IPS-NIHi7 (cell line): ENCODE measurements around the gene OR52J3.
"Not testable (repeated sequence)": the region's sequence is repeated elsewhere in the genome, so short reads cannot be mapped to it uniquely, and the experiment has no call there.

Experiments used
- DNase-seq: peaks from one replicate; pipeline ENCODE4 v3.0.0; 2012; ENCODE audit warnings: mixed read lengths; ENCODE audit errors: extremely low spot score

OR52J3 gene

DNA sequence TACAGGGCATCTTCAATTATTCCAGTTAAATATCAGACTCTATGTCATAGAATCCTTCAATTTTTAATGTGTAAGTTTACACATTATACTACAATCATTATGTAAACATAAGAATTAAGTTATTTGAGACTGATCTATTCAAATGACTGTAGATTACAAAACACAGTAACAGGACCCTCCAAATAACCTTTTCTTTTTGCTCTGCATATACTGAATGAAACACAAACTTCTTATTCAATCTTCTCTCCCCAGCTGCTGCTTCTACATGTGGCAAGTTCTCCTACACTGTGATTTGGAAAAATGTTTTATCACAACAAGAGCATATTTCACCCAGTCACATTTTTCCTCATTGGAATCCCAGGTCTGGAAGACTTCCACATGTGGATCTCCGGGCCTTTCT, at the start of gene OR52J3:
TSS of gene OR52J3 (plus strand) at position 301 of the 400 bp plus-strand sequence. CDS start at position 301, 0 bp downstream.
- no peak for DNase-seq

DNA sequence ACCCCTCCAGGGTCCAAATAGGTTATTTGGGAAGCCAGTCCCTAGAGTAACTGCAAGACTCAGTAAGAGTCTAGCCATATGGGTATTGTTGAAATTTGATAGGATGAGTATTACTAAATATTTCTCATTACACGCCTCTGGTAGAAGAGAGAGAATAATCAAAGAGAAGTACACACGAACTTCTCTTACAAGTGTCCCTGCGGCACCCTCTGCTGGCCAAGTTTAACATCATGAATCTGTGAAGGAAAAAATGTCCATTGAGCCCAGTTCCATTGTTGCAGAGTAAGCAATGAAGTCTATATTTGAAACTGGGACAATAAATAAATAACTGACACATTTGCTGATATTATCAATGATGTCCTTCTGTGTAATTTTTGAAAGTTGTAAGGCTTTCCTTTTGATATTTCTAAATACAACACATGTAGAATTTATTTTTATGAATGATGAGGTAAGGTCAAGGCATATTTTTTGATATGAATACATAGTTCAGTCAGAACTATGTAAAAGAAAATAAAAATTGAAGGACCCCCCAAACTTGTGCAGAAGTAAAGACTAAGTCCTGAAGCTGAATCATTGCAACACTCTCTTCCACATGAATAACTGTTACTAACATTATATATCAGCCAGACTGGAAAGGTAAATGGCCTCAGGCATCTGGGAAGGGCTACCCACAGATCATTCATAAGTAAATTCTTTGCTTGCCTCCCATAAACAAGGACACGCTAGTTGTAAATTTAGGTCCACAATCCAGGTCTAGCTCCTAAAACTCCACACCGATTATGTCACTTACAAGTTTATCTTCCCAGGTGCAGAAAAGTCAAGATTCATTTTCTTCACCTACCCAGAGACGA, 41.7 kb upstream of the OR52J3 start:
- DNase-seq, result peak; percentile 26

DNA sequence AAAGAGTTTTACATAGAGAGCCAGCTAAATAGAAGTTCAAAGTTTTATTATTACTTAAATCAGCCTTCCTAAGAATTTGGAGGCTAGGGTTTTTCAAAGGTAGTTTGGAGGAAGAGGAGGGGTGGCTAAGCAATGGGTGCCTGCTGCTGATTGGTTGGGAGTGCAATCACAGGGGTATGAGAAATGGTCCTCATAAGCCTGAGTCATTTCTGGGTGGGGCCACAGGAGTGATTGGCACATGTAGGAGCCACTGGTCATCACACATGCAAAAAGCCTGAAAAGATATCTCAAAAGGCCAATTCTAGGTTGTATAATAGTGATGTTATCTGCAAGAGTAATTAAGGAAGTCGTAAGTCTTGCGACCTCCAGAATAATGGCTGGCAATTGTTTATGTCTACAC, 38.8 kb upstream of the OR52J3 start:
- no peak for DNase-seq

DNA sequence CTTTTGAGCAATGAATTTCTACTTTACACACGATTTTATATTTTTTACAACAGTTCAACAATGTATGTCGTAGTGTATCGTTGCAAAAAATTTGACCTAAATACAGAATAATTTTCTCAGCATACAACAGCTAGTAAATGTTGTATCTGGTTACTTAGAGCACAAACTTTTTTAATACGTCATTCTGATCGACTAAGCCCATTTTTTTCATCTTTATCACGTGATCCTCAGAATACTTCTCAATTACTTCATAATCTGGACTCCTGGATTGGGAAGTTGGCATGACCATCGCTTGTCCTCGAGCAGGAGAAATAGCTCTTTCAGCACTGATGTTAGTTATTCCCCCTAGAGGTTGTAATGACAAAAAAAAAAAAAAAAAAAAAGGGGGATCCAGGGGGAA, 35.1 kb upstream of the OR52J3 start:
- DNase-seq, result no peak

DNA sequence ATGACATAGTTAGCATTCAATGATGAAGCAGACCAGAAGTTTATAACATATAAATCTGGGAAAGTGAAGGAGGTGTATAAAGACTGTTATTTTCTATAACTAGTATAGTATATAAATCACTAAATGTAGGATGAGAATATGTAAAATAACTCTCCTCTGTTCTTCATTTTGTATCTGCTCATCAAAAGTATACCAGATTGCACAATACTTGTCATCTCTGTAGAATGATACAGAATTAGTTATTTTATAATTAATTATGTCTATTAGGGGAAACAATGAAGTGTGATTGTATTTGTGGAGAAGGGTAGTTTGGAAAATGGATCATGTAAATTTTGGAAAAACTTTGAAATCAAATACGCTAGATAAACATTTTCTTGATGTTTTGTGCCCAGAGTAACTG, 33.3 kb upstream of the OR52J3 start:
- DNase-seq, result no peak

DNA sequence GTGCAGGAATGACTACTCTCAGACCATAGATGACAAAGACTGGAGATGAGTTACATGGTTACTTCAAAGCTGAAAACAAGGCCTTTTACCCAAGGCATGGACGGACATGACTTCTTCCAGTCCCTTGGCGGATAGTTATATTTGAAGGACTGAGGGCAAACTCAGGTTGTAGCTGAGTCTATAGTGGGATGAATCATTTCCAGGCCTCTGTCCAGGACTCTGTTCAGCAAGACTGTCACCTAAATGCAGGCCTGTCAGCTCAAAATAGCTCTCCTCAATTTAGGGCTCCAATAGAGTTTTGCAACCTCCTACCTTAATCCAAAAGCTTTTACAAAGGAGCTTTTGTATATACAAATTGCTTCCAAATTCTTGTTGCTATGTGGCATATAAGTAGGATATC, 24.3 kb upstream of the OR52J3 start:
- no peak for DNase-seq

DNA sequence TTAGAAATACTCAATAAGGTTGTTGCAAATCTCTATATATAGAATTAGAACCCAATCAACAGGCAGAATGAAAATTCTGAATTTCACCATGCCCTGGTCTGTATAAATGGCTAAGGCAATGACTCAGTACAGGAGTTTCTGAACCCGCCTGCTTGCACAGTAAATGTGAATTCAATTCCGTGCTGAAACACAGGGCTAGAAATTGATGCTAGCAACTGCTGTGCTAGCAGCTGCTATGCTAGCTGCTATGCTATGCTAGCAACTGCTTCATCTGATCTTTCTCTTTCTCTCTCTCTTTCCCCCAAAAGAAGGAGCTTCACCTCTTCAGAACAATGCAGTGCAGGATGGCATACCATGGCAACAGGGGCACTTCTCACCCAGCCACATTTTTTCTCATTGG, 9.7 kb upstream of the OR52J3 start:
- no peak for DNase-seq

DNA sequence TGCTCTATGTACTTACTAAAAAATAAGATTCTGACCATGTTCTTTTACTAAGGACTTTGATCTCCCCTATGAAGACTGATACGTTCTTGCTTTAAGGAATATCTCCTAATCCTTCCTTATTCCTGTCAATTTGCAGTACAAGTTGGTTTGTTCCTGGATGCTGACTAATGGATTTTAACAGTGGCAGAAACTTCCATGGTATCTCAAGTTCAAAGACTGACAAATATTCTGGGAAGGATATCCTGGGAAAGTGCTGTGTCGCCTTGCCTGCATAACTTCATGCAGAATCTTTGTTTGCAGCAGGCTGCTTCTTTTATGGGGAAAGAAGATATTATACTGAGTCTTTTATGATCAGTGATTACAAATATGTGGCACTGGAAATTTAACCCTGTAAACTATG, 8.4 kb upstream of the OR52J3 start:
- DNase-seq, result no peak

DNA sequence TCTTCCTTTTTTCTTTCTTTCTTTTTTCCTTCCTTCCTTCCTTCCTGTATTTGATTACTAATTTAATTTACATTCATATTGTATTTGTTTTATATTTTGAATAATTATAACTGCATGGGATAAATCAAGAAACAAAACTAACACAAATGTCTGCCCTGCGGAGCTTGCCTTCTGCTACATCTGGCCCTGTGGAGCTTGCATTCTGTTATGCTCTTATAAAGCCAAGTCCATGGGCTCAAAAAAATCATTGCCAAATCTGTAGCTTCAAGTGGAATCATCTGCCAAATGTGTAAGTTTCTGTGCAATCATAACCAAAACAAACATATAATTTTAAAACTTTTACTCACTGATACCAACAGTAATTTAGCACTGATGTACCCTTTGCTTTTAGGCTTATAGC, 8.0 kb upstream of the OR52J3 start:
- no peak for DNase-seq

DNA sequence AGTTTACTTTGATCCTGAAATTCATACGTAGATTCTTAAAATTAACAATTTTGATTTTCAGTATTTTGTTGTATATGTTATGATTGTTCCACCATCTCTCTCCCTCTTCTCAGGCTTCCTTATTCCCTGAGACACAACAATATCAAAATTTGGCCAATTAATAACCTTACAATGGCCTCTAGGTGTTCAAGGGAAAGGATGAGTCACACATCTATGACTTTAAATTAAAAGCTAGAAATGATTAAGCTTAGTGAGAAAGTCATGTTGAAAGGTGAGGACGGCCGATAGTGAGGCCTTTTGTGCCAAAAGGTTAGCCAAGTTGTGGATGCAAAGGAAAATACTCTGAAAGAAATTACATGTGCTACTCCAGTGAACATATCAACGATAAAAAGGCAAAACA, 5.5 kb upstream of the OR52J3 start:
- DNase-seq, result no peak

DNA sequence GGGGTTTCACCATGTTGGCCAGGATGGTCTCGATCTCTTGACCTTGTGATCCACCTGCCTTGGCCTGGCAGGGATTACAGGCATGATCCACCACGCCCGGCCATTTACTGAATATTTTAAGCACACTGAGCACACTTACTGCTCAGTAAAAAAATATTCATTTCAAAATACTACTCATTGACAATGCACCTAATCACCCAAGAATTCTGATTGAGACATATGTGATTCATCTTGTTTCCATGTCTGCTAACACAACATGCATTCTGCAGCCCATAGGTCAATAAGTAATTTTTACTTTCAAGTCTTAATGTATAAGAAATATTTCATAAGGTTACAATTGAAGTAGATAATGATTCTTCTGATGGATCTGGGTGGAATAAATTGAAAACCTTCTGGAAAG, 4.2 kb upstream of the OR52J3 start:
- DNase-seq, result no peak

DNA sequence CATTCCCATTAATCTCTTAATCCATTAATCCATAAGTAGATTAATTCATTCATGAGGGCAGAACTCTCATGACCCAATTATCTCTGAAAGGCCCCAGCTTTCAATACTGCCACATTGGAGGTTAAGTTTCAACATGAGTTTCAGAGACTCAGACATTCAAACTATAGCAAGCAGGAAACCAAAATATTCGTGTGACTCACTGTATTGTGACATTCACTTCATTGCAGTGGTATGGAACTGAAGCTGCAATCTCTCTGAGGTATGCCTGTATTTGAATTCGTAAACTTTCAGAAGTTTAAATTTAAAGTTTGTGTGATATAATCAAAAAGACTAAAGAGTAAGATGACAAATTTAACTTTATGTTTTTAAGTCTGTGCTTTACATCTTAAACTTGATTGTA, 2.9 kb upstream of the OR52J3 start:
- no peak for DNase-seq

DNA sequence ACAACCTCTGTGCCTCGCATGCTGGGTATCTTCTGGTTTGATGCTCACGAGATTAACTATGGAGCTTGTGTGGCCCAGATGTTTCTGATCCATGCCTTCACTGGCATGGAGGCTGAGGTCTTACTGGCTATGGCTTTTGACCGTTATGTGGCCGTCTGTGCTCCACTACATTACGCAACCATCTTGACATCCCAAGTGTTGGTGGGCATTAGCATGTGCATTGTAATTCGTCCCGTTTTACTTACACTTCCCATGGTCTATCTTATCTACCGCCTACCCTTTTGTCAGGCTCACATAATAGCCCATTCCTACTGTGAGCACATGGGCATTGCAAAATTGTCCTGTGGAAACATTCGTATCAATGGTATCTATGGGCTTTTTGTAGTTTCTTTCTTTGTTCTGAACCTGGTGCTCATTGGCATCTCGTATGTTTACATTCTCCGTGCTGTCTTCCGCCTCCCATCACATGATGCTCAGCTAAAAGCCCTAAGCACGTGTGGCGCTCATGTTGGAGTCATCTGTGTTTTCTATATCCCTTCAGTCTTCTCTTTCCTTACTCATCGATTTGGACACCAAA, 516 bp downstream of the OR52J3 start:
- no peak for DNase-seq

DNA sequence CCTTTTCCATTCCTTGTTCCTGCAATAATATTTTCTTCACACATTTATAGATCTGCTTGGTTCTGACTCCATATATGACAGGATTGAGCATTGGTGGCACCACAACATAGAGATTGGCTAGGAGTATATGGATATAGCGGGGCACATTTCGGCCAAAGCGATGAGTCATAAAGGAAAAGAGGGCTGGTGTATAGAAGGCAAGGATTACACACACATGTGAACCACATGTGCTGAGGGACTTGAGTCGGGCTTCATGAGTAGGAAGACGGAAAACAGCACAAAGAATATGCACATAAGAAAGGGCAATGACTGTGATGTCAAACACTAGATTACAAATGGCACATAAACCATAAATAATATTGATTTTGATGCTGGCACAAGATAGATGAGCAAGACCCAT, 12.4 kb downstream of the OR52J3 start:
- not testable (repeated sequence) for DNase-seq

DNA sequence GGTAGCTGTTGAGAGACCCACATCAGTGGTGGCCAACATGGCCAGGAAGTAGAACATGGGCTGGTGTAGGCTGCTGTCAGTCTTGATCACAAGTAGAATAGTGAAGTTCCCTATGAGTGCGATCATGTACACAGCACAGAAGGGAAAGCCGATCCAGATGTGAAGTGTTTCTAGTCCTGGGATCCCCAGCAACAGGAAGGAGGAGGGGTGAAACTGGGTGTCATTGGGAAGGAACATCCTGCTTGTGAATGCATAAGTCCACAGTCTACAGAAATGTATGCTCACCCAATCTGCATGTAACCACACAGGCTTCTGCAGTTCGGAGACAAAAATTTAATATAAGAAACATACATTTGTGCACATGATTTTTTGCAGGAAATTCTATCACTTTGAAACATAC, 13.1 kb downstream of the OR52J3 start, which contains the start of gene OR52E2:
TSS of gene OR52E2 (minus strand) at position 237 of the 400 bp plus-strand sequence. CDS start at position 237, 0 bp downstream.
- no peak for DNase-seq

DNA sequence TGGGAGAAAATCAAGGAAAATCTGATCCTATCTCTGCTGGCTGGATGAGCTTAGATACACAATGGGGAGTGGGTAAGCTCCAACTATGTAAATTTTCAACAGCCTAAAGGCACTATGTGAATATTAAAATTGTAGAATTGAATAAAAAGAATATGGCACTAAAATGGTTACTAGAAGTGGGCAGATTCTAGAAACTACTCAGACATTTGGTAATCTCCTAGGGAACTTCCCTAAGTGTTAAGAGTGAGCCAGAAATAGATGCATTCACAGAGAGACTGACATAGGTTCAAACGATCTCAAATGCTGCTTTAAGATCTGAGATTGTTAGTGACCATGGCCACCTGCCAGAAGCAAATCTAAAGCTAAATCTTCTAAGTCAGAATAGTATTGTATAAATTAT, 18.7 kb downstream of the OR52J3 start:
- DNase-seq, result no peak

DNA sequence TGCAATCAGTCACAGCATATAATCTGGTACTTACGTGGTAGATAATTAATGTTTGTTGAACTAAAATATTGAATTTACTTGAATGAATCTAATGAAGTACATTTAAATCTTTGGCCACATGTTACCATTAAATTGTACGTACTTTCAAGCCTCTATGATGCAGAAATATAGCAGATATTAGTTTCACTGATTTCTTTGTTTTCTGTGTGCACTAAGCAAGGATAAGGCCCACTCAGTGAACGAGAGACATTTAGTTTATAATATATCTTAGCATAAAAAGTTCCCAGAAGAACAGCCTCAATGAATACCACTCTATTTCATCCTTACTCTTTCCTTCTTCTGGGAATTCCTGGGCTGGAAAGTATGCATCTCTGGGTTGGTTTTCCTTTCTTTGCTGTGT, 22.9 kb downstream of the OR52J3 start, which contains the start of gene OR52E1:
TSS of gene OR52E1 (plus strand) at position 301 of the 400 bp plus-strand sequence.
- DNase-seq, result no peak

DNA sequence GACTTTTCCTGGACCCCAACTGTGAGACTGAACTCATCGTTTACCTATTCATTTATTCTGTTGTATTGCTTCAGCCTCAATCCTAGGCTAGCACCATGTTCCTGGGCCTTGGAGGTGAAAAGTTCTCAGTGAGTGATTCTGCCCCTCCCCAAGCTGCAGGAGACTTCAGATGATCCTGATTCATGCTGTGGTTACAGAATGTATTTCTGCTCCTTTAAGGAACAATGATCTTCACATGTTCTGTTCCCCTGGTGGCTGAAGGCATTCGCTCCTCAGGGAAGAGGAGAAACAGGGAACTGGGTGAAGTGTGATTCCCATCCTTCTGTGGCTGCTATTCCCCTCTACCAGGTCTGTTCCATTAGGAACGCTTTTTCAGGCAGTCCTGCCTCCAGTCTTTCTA, 25.5 kb downstream of the OR52J3 start:
- peak; percentile 32 for DNase-seq

DNA sequence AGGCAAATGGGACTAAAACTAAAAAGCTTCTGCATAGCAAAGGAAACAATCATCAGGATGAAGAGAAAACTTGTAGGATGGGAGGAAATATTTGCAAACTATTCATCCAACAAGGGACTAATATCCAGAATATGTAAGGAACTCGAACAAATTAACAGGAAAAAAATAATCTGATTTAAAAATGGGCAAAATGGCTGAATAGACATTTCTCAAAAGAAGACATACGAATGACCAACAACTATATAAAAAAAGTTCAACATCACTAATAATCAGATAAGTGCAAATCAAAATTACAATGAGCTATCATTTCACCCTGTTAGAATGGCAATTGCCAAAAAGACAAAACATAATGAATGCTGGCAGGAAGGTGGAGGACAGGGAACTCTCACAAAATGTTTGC, 35.1 kb downstream of the OR52J3 start:
- DNase-seq, result no peak

DNA sequence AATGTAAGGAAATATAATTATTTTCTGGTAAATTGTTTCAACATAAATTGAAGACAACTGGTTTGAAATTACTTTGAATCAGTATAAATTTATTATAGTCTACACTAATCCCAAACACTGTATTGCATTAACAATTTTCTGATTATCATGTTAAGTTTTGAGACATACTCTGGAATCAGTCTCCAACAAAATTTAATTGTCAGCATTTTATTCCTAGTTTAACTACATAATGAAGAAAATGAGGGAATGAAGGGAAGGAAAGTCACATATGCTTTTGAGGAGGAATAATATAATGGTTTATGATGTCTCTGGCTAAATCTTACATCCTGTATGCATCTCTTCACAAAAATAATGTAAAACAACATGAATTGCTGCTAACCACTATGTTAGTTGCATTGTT, 37.3 kb downstream of the OR52J3 start:
- no peak for DNase-seq

DNA sequence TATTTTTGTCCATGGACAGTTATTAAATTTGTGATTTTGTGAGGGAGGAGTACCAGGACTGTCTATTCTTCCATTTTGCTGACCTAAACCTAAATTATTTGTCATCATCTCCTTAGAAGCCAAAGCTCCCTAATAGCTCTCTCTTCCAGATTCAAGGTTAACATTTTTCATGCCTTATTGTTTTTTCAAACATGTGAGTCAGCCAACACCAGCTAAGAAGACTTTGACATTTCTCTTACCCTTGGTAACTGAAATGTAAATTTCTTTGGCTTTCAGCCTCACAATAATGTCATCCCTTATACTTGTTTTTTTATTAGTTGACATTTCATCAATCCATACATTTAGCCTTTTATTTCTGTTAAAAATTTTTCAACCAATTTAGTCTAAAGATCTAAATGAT, 42.2 kb downstream of the OR52J3 start:
- DNase-seq, result no peak

DNA sequence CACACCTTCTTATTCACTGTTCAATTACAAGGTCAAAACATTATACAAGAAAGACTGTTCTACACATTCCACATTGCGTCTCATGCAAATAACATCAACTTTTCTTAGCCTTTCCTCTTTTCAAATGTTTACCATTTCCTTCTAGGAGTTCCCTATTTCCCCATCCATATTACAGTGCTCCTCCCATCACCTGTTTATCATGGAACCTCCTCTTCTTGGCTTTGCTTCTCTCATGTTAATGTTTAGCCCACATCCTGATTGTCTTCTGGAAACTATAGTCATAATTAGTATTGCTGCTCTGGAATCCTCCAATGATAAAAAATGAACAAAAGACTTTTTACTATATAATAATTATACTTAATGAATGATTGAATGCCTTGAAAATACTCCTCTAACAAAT, 44.3 kb downstream of the OR52J3 start:
- no peak for DNase-seq

DNA sequence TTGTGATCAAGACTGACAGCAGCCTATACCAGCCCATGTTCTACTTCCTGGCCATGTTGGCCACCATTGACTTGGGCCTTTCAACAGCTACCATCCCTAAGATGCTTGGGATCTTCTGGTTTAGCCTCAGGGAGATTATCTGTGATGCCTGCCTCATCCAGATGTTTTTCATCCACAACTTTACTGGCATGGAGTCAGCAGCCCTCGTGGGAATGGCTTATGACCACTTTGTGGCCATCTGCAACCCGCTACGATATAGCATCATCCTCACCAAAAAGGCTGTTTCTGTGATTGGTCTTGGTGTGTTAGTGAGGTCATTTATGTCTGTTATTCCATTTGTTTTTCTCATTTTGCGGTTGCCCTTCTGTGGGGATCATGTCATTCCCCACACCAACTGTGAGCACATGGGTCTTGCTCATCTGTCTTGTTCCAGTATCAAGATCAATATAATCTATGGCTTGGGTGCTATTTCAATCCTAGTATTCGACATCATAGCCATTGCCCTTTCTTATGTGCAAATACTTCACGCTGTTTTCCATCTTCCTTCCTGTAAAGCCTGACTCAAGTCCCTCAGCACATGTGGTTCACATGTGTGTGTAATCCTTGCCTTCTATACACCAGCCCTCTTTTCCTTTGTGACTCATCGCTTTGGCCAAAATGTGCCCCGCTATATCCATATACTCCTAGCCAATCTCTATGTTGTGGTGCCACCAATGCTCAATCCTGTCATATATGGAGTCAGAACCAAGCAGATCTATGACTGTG, 46.7 kb downstream of the OR52J3 start:
- no peak for DNase-seq
